IPS-18c (cell line): ENCODE measurements around the gene PITPNM3.

Experiments used
- H3K4me3 ChIP-seq: 2 replicates; pipeline ENCODE4 v1.7.0; 2013; ENCODE audit warnings: low read depth, mild to moderate bottlenecking, low read length, moderate library complexity; ENCODE audit not compliant: insufficient read depth
- H3K9me3 ChIP-seq: one replicate; pipeline ENCODE4 v1.6.1; 2013; ENCODE audit warnings: mild to moderate bottlenecking, low read length, moderate library complexity; ENCODE audit not compliant: control insufficient read depth, insufficient read depth

PITPNM3 gene

GRCh38 chr17:6454495-6455320 lies 101.6 kb downstream of the PITPNM3 start:
- Histone ChIP-seq H3K9me3 (no peaks in the 10 kb centered on the region), H3K4me3 (peak overlapping the region; percentile 73)

DNA sequence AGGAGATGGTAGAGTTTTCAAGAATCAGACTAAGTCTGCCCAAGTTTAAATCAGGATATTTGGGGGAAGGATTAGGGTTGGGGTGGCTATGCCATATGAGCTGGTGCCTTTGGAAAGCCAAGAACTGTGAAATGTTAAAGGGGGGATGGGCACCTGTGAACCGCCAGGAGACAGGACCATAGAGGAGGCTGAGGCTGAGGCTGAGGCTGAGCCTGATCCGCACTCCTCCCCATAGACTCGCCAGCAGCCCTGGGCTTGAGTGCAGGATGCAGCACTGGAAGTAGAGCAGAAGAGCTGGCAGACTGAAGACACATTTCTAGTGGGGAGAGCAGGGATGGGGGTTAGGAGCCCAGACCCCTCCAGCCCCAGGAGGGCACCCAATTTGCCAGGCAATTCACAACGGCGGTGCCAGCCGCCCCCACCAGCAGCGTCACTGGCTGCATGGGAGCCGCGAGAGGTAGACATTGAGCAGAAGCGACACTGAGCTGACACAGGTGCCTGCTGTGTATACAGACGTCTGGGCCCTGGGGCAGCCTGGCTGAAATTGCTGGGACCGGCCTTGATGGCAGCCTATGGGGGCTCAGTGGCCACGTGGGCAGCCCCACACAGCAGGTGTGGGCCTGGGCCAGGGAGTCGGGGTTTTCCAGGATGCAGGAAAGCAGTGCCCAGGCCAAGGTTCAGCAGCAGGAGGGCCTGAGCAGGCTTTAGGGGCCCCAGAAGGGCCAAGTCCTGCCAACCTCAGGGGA lies 102.9 kb downstream of the PITPNM3 start:
- Histone ChIP-seq H3K4me3 (no peak overlapping the region), H3K9me3 (no peaks in the 10 kb centered on the region)

- H3K9me3 ChIP-seq, result no peaks in the 10 kb centered on the region
- H3K4me3 ChIP-seq, result no peak overlapping the region
These were observed 103.7 kb downstream of the PITPNM3 start for GRCh38 chr17:6452471-6453266.

- Histone ChIP-seq H3K9me3 (no peaks in the 10 kb centered on the region), H3K4me3 (no peak overlapping the region)
These were observed 105.2 kb downstream of the PITPNM3 start for GRCh38 chr17:6450926-6451832.

DNA sequence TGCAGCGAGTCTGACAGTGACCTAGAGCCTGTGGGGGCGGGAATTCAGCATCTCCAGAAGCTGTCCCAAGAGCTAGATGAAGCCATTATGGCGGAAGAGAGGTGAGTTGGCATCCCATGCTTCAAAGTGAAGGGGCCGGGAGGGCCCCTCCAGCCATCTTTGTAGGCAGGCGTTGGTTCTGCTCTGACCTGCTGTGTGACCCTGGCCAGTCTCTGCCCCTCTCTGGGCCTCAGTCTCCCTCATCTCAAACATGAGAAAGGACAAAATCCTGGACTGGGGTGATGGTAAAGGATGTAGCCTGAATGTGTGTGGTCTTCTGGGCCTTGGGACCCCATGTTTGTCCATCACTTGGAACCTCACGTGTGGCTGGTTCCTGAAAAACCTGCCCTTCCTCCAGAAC lies 107.0 kb downstream of the PITPNM3 start:
- Histone ChIP-seq H3K4me3 (no peak overlapping the region), H3K9me3 (no peaks in the 10 kb centered on the region)

GRCh38 chr17:6448473-6448872 lies 107.9 kb downstream of the PITPNM3 start:
- Histone ChIP-seq H3K9me3 (no peaks in the 10 kb centered on the region), H3K4me3 (no peak overlapping the region)

DNA sequence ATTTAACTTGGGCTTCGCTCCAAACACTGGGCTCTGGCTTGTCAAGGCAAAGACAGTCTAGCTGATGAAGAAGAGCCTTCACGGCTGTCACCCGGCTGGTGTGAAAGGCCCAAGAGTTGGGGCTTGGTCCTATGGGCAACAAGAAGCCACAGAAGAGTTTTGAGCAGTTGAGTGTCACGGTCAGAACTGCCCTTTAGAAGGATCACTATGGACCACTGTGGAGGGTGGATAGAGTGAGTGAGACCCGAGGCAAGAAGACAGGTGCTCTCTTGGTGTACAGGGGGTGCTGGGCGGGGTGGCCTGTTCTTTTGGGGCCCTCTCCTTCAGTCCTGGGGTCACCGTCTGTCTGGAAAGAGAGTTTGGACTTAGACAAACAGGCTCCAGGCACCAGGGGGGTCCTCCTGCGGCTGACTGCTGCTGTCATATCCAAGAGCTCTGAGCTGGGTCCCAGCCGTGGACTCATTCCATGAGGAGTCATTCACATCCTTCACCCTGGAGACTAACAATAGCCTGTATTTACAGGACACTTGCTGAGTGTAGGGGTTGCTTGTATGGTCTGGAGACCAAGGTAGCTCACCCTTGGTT lies 109.7 kb downstream of the PITPNM3 start:
- no peak overlapping the region for H3K4me3 ChIP-seq

DNA sequence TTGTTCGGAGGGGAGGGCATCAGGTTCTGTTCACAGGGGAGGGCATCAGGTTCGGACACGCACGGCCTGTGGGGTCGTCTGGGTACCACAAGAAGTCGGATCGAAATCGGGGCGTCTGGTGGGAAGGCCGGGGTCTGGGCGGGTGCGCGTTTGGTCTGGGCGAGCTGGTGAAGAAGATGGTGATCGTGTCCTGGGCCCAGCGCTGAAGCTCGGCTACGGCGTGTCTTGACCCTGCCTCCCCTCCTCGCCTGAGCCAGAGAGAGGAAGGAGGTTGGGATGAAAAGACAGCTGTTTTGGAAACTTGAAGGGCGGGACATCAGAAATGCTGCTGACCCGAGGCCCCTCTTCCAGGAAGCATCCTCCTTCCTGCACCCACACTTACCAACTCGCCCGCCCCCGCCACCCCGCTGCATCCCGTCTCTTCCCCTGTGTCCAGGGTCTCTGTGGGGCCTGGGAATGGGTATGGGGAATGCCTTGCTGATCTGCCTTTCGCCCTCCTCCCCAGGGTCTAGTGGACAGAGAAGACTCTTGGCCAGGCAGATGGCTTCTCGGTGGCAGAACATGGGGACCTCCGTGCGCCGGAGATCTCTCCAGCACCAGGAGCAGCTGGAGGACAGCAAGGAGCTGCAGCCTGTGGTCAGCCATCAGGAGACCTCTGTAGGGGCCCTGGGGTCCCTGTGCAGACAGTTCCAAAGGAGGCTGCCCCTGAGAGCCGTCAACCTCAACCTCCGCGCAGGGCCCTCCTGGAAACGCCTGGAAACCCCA lies 111.6 kb downstream of the PITPNM3 start:
- peak overlapping the region; percentile 81 for H3K4me3 ChIP-seq
- no peaks in the 10 kb centered on the region for H3K9me3 ChIP-seq

More for the DNA sequence above, 109.7 kb downstream of the PITPNM3 start:
- H3K9me3 ChIP-seq, result no peaks in the 10 kb centered on the region

DNA sequence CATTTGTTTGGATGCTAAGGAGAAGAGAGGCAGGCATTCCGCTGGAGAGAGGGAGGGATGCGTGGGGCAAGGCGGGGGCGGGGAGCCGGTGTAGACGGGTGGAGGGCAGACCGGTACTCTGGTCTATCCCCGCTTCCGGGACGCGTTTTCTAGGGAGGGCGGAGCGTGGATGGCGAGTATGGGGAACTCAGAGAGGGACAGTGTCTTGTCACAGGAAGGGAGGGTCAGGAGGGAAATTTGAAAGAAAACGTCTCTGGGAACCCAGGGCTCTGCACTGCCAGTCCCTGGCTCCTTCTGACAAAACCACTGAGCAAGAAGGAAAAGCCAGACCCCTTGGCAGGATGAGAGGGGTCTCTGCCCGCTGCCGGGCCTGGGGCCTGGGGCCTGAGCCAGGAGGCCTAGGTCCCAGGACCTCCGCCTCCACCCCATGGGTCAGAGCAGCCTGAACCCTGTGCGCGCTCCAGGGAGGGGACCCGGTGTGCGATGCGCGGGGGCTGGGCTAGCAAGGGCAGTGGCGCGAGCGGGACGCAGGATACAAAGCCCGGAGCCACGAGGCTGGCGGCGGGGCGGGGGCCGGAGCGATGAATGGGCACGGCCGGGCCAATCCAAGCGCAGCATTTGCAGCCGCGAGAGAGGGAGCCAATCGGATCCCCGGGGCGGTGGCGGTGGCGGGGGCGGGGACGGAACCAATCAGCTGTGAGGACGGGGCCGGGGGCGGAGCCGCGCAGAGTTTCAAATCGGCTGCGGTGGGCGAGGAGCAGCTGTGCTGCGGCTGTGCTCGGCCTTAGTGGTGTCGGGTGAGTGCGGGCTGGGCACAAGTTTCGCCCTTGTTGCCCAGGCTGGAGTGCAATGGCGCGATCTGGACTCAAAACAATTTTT lies 112.4 kb downstream of the PITPNM3 start, which contains the start of gene PIMREG:
PIMREG (plus strand) TSS at position 764 of the 879 bp plus-strand sequence. CDS start 656 bp downstream, outside the sequence.
- peak within 1 kb of the TSS; percentile 81 for H3K4me3 ChIP-seq
- no peaks in the 10 kb centered on the region for H3K9me3 ChIP-seq

DNA sequence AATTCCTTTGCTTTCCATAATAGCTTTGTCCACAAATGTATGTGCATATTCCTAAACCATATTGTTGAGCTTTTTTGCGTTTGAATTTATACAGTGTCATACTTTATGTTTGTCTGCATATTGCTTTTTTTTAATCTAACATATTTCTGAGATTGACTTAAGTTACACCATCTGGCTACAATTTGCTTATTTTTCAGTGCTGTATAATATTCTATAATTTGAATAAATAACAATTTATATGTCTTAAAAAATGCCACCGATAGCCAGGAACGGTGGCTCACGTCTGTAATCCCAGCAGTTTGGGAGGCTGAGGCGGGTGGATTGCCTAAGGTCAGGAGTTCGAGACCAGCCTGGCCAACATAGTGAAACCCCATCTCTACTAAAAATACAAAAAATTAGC lies 113.6 kb downstream of the PITPNM3 start:
- H3K4me3 ChIP-seq, result no peak overlapping the region

GRCh38 chr17:6439951-6440350 lies 116.4 kb downstream of the PITPNM3 start:
- H3K4me3 ChIP-seq, result no peak overlapping the region
- H3K9me3 ChIP-seq, result no peaks in the 10 kb centered on the region

More for the DNA sequence above, 113.6 kb downstream of the PITPNM3 start:
- H3K9me3 ChIP-seq, result no peaks in the 10 kb centered on the region

- Histone ChIP-seq H3K4me3 (no peak overlapping the region), H3K9me3 (no peaks in the 10 kb centered on the region)
These were observed 118.4 kb downstream of the PITPNM3 start for GRCh38 chr17:6437956-6438355.

GRCh38 chr17:6437466-6437865 lies 118.9 kb downstream of the PITPNM3 start:
- Histone ChIP-seq H3K4me3 (no peak overlapping the region), H3K9me3 (no peaks in the 10 kb centered on the region)

DNA sequence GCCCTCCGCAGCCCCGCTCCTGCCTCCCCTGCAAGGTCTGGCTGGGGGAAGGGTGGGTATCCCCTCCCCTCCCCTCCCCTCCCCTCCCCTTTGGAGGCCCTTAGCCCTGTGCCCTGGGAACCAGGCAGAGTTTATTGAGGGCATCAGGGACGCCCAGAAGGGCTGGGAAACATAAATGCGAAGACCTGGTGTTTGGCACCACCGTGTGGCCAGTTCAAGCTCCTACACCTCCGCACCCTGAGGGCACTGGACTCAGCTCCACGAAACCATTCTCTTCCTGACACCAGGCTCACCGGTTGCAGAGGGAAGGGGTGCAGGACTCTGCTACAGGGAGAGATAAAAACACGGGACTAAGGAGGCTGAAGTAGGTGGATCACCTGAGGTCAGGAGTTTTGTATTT lies 120.4 kb downstream of the PITPNM3 start:
- Histone ChIP-seq H3K9me3 (no peaks in the 10 kb centered on the region), H3K4me3 (no peak overlapping the region)

DNA sequence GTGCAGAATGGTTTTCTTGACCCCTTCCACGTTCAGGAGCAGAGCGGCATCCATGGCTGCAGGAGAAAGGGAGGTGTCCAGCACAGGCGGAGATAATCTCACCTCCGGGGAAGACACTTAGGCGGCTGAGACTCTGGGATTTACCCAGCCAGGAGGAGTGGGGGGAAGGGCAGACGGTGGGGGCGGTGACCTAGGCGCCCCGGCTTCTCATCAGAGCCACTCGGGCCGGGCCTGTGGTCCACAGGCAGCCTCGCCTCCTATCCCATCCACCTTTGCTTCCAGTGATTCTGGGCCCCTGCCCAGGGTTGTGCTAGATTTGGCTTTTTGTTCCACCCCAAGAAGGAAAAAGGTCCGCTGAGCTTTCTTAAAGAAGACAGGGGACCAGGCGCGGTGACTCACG lies 121.3 kb downstream of the PITPNM3 start, which contains the start of gene AIPL1:
AIPL1 (minus strand) TSS at position 71 of the 400 bp plus-strand sequence; CDS start at position 54, 17 bp downstream.
- H3K9me3 ChIP-seq, result no peaks in the 10 kb centered on the region
- H3K4me3 ChIP-seq, result no peak within 1 kb of the TSS
